ENCODE measurements around the gene ZNF579. TPM values are rescaled to one million over a fixed set of nuclear protein-coding genes. Genes with fewer than 3 reads are reported as not detected.

Gene ZNF579
- total and polyA plus RNA-seq, 10 of the 15 experiments (the other 5 are each of a cell fraction or from before 2014, with no cell fraction given): 0.11 to 11.7 (median 1.5) TPM

DNA sequence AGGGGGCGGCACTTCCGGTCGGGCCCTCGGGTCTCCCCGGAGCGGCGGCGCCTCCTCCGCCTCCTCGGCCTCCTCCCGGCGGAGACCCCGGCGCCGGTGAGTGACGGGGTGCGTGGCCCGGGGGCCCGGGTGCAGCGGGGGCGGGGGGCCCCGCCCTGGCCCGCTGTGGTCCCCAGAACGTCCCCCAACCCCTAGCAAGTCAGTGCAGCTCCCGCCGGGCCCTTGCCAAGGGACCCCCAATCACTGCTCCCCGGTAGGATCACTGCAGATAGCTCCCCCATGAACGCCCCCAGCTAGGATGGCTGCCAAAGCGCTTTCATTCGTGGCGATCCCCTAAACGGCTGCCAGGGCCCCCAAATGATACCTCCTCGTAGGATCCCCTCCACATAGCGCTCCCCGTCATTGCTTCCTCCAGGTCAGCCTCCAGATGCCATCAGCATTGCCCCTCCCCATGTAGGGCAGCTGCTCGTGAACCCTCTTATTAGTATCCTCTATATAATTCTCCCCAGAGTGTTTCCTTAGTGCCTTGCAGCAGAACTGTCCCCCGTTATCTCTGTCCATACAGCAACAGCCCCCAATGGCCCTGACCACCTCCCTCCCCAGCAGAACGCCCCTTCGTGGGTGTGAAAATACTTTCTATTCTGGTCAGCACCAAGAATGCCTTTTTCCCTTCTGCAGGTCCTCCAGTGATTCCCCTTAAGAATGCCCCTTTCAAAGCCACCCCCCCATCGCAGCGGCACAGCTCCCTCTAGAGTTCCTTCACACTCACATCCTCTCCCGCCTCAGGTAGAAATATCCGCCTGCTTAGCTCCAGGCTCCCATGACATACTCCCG, 25.2 kb upstream of the ZNF579 start, which contains the start of gene ZNF865:
ZNF865 (plus strand) TSS at position 11 of the 834 bp plus-strand sequence. CDS start 7,972 bp downstream, outside the sequence.
- ATAC-seq (peak; percentile 68), FAIRE-seq (peak; percentile 95), DNase-seq (ENCODE audit: low read depth, low spot score) (peak; percentile 57)
- peaks cover 2% of the 10 kb centered on the region; the same call in 1 of the 3 replicates for H3K9me3 ChIP-seq (replicated peaks; ENCODE audit: control insufficient read depth, insufficient read depth, low read length)
- RAD21 ChIA-PET (ENCODE audit: unreplicated experiment): interaction anchor here (0.7 to 3.3 kb wide), 12 partner anchors 15 to 326 kb away, joined by 3 to 29 read pairs (median 4); partner anchors contain the start of genes CCDC106, HSPBP1, ZNF628 and ZNF784
- WGBS (ENCODE audit: insufficient coverage, insufficient replicate concordance, low lambda C conversion rate, missing lambda C conversion rate): 1% methylated on average over 27 of the region's 44 CpGs
- no TSS peak for BruUV-seq (replicated peaks)
- CTCF ChIA-PET: interaction anchor here (0.6 to 4.6 kb wide), 22 partner anchors 13 to 266 kb away, joined by 3 to 76 read pairs (median 5); partner anchors contain the start of genes ISOC2, KMT5C, TMEM238 and U2AF2
- no peaks in the 10 kb centered on the region for H3K27me3 ChIP-seq (replicated peaks in 1 of 2; ENCODE audit: control insufficient read depth in 2 of 2, insufficient read depth in 2 of 2, low read length in 1 of 2)
- peaks cover 10% of the 10 kb centered on the region; the same call in 1 of the 2 replicates for H3K4me1 ChIP-seq (ENCODE audit: control insufficient read depth, insufficient read depth, low read length)
- H3K4me3 ChIP-seq: peak within 1 kb of the TSS; percentile 69
- peak within 1 kb of the TSS; percentile 90 for H3K27ac ChIP-seq (ENCODE audit: control insufficient read depth, insufficient read depth)
- H3K36me3 ChIP-seq (ENCODE audit: control insufficient read depth in 2 of 2, insufficient read depth in 2 of 2, low read length in 1 of 2): peaks cover 0 to 12% of the 10 kb centered on the region in 2 experiments
- H3K9ac ChIP-seq (ENCODE audit: control insufficient read depth, insufficient read depth, low read length): peak within 1 kb of the TSS; percentile 77
- no peaks in the 10 kb centered on the region for H4K20me1 ChIP-seq (ENCODE audit: control insufficient read depth, insufficient read depth)
- POLR2A ChIA-PET: interaction anchor here (0.6 to 2.4 kb wide), 12 partner anchors 19 to 198 kb away, joined by 3 to 21 read pairs (median 5); partner anchors contain the start of genes UBE2S, ZNF580, ZNF628 and ZNF784
- in situ Hi-C loops (cut with MboI): no loop called here
- H3K4me2 ChIP-seq (ENCODE audit: control insufficient read depth, insufficient read depth): peak within 1 kb of the TSS; percentile 99
- intact Hi-C loops (cut with micrococcal nuclease; ENCODE audit: unreplicated experiment): loop anchor here (1.0 kb wide), 2 partner anchors 89 to 267 kb away; partner anchors contain the start of gene KMT5C
- SMC1A ChIA-PET (ENCODE audit: uncharacterized antibody, unreplicated experiment): interaction anchor here (0.8 to 2.2 kb wide), 13 partner anchors 7 to 129 kb away, joined by 3 to 10 read pairs (median 5); partner anchors contain the start of genes ZNF628 and ZNF784
- H3K79me2 ChIP-seq (ENCODE audit: control insufficient read depth, insufficient read depth, low read length): peaks cover 33% of the 10 kb centered on the region
- H2AFZ ChIP-seq (ENCODE audit: control insufficient read depth, low read depth, low read length): peak within 1 kb of the TSS; percentile 61
- TF ChIP-seq GABPA (IDR thresholded peaks at IDR 0.05; ENCODE audit: low read depth): no peak
- TF ChIP-seq ATF7 (IDR thresholded peaks at IDR 0.05; ENCODE audit: low read depth): peak; percentile 41; the same call in 1 of the 2 replicates
- TF ChIP-seq, protein P1, sequence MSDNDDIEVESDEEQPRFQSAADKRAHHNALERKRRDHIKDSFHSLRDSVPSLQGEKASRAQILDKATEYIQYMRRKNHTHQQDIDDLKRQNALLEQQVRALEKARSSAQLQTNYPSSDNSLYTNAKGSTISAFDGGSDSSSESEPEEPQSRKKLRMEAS (IDR thresholded peaks at IDR 0.05; ENCODE audit: low read depth, low read length): no peak
- TF ChIP-seq FOXM1 (IDR thresholded peaks at IDR 0.05; ENCODE audit: low read depth, low read length): 0 out of 2 replicates have a peak, but pooled peaks have one; percentile 17
- no peak for TF ChIP-seq KDM1A (IDR thresholded peaks at IDR 0.05; ENCODE audit: borderline replicate concordance)
- TF ChIP-seq NFYA (IDR thresholded peaks at IDR 0.05; ENCODE audit: borderline replicate concordance, low read depth, low read length): no peak
- peak; percentile 79 for TF ChIP-seq RELA (IDR thresholded peaks at IDR 0.05; ENCODE audit: borderline replicate concordance, partially characterized antibody)
- TF ChIP-seq, protein P2, sequence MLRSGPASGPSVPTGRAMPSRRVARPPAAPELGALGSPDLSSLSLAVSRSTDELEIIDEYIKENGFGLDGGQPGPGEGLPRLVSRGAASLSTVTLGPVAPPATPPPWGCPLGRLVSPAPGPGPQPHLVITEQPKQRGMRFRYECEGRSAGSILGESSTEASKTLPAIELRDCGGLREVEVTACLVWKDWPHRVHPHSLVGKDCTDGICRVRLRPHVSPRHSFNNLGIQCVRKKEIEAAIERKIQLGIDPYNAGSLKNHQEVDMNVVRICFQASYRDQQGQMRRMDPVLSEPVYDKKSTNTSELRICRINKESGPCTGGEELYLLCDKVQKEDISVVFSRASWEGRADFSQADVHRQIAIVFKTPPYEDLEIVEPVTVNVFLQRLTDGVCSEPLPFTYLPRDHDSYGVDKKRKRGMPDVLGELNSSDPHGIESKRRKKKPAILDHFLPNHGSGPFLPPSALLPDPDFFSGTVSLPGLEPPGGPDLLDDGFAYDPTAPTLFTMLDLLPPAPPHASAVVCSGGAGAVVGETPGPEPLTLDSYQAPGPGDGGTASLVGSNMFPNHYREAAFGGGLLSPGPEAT (IDR thresholded peaks at IDR 0.05; ENCODE audit: low read depth): peak; percentile 85
- no peak for TF ChIP-seq ZNF217 (IDR thresholded peaks at IDR 0.05)
- TF ChIP-seq MYB (IDR thresholded peaks at IDR 0.05; ENCODE audit: borderline replicate concordance, low read depth, low read length): no peak
- TF ChIP-seq, protein P3, sequence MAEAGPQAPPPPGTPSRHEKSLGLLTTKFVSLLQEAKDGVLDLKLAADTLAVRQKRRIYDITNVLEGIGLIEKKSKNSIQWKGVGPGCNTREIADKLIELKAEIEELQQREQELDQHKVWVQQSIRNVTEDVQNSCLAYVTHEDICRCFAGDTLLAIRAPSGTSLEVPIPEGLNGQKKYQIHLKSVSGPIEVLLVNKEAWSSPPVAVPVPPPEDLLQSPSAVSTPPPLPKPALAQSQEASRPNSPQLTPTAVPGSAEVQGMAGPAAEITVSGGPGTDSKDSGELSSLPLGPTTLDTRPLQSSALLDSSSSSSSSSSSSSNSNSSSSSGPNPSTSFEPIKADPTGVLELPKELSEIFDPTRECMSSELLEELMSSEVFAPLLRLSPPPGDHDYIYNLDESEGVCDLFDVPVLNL (IDR thresholded peaks at IDR 0.05; ENCODE audit: low read depth, low read length): no peak
- TF ChIP-seq, protein P4, sequence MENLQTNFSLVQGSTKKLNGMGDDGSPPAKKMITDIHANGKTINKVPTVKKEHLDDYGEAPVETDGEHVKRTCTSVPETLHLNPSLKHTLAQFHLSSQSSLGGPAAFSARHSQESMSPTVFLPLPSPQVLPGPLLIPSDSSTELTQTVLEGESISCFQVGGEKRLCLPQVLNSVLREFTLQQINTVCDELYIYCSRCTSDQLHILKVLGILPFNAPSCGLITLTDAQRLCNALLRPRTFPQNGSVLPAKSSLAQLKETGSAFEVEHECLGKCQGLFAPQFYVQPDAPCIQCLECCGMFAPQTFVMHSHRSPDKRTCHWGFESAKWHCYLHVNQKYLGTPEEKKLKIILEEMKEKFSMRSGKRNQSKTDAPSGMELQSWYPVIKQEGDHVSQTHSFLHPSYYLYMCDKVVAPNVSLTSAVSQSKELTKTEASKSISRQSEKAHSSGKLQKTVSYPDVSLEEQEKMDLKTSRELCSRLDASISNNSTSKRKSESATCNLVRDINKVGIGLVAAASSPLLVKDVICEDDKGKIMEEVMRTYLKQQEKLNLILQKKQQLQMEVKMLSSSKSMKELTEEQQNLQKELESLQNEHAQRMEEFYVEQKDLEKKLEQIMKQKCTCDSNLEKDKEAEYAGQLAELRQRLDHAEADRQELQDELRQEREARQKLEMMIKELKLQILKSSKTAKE (IDR thresholded peaks at IDR 0.05; ENCODE audit: low read depth, poor library complexity, severe bottlenecking): peak; percentile 49
- peak; percentile 68; the same call in 1 of the 2 replicates for TF ChIP-seq IKZF1 (conservative IDR thresholded peaks at IDR 0.05)
- TF ChIP-seq, protein P5, sequence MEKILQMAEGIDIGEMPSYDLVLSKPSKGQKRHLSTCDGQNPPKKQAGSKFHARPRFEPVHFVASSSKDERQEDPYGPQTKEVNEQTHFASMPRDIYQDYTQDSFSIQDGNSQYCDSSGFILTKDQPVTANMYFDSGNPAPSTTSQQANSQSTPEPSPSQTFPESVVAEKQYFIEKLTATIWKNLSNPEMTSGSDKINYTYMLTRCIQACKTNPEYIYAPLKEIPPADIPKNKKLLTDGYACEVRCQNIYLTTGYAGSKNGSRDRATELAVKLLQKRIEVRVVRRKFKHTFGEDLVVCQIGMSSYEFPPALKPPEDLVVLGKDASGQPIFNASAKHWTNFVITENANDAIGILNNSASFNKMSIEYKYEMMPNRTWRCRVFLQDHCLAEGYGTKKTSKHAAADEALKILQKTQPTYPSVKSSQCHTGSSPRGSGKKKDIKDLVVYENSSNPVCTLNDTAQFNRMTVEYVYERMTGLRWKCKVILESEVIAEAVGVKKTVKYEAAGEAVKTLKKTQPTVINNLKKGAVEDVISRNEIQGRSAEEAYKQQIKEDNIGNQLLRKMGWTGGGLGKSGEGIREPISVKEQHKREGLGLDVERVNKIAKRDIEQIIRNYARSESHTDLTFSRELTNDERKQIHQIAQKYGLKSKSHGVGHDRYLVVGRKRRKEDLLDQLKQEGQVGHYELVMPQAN (conservative IDR thresholded peaks at IDR 0.05): 0 out of 2 replicates have a peak, but pooled peaks have one; percentile 29
